ENCODE results near the gene RPP25.

DNA sequence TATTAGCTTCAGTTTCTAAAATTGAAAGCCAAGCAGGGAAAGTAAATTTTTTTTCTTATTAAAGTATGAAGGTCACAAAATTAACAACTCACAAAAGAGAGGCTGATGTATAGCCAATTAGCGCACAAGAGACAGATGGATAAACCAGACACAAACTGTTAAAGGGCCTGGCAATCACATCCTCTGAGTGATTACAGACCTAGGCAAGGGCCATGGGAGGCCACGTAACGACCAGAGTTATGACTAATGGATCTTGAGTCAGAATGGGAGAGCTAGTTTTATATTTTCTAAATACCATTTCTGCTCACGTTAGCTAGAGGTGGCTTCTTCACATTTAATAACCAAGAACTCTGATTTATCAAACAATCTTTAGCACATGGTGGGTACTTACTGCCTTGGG is 21.0 kb upstream of the RPP25 start:
- TF ChIP-seq, protein P1, sequence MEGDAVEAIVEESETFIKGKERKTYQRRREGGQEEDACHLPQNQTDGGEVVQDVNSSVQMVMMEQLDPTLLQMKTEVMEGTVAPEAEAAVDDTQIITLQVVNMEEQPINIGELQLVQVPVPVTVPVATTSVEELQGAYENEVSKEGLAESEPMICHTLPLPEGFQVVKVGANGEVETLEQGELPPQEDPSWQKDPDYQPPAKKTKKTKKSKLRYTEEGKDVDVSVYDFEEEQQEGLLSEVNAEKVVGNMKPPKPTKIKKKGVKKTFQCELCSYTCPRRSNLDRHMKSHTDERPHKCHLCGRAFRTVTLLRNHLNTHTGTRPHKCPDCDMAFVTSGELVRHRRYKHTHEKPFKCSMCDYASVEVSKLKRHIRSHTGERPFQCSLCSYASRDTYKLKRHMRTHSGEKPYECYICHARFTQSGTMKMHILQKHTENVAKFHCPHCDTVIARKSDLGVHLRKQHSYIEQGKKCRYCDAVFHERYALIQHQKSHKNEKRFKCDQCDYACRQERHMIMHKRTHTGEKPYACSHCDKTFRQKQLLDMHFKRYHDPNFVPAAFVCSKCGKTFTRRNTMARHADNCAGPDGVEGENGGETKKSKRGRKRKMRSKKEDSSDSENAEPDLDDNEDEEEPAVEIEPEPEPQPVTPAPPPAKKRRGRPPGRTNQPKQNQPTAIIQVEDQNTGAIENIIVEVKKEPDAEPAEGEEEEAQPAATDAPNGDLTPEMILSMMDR (conservative IDR thresholded peaks at IDR 0.05; ENCODE audit: low read depth, low read length) = no peak
- no peak for TF ChIP-seq EZH2 (IDR thresholded peaks at IDR 0.05; ENCODE audit: borderline replicate concordance, low read depth, low read length, poor library complexity, severe bottlenecking)

All from A673 (cell line).